ENCODE results near the gene PLPP4.

Gene PLPP4

GRCh38 chr10:120583424-120584108, 126.5 kb downstream of the PLPP4 start:
- H3K4me3 ChIP-seq (ENCODE audit: low read depth, low read length) = no peak overlapping the region
- no peak for TF ChIP-seq CTCF (IDR thresholded peaks at IDR 0.05; ENCODE audit: low read depth, low read length, missing control alignments)
- DNase-seq (ENCODE audit: low read depth) = no peak

- no peak for TF ChIP-seq CTCF (IDR thresholded peaks at IDR 0.05; ENCODE audit: low read depth, low read length, missing control alignments)
- H3K4me3 ChIP-seq (ENCODE audit: low read depth, low read length) = no peak overlapping the region
- DNase-seq (ENCODE audit: low read depth) = no peak
These were observed 127.8 kb downstream of the PLPP4 start for GRCh38 chr10:120584786-120585185.

DNA sequence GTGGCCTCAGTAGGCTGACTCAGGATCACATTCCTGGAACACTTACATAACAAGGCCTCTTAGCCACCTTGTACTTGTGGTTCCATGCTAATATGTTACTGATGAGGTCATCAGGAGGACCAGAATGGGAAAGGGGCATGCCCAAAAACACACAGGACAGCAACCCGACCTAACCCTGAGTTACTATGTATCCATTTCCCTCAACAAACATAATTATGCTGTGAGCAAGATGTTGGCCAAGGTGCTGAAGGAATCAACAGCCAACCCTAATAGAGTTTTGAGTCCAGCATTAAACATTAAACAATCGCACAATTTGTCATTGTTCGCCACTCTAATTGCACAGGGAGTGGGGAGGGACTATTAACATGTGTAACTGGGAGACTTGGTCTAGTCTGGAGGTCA, 129.4 kb downstream of the PLPP4 start:
- no peak for DNase-seq (ENCODE audit: low read depth)
- H3K4me3 ChIP-seq (ENCODE audit: low read depth, low read length) = no peak overlapping the region
- no peak for TF ChIP-seq CTCF (IDR thresholded peaks at IDR 0.05; ENCODE audit: low read depth, low read length, missing control alignments)

DNA sequence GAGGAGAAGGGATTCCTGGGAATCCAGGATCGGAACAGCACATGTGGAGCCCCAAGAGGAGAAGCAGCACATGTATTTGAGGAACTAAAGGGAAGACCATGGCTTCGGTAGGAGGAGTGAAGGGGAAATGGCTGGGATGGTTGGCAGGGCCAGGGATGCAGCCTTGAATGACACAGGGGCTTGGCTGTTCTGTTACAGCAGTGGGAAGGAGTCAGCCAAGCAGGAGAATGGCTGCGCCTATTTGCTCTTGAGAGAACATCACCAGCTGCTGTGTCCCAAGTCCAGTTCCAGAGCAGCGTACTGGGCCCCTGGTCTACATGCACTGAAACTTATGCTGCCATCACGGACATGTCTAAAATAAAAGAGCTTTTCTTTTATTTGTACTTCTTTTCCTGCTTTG, 130.0 kb downstream of the PLPP4 start:
- H3K4me3 ChIP-seq (ENCODE audit: low read depth, low read length) = no peak overlapping the region
- no peak for DNase-seq (ENCODE audit: low read depth)
- no peak for TF ChIP-seq CTCF (IDR thresholded peaks at IDR 0.05; ENCODE audit: low read depth, low read length, missing control alignments)

- no peak for DNase-seq (ENCODE audit: low read depth)
- TF ChIP-seq CTCF (IDR thresholded peaks at IDR 0.05; ENCODE audit: low read depth, low read length, missing control alignments) = no peak
- H3K4me3 ChIP-seq (ENCODE audit: low read depth, low read length) = no peak overlapping the region
These were observed 131.3 kb downstream of the PLPP4 start for GRCh38 chr10:120588311-120588710.

GRCh38 chr10:120593693-120594092, 136.7 kb downstream of the PLPP4 start:
- H3K4me3 ChIP-seq (ENCODE audit: low read depth, low read length) = no peak overlapping the region
- no peak for TF ChIP-seq CTCF (IDR thresholded peaks at IDR 0.05; ENCODE audit: low read depth, low read length, missing control alignments)
- DNase-seq (ENCODE audit: low read depth) = no peak

GRCh38 chr10:120597902-120598301, 140.9 kb downstream of the PLPP4 start:
- no peak overlapping the region for H3K4me3 ChIP-seq (ENCODE audit: low read depth, low read length)
- no peak for DNase-seq (ENCODE audit: low read depth)
- TF ChIP-seq CTCF (IDR thresholded peaks at IDR 0.05; ENCODE audit: low read depth, low read length, missing control alignments) = no peak
